Dermis blood vessel endothelial cell (primary cell): Measurements from ENCODE around the gene SDK2. TPM values are rescaled to one million over a fixed set of nuclear protein-coding genes. Genes with fewer than 3 reads are reported as not detected.

Source experiments
- DNase-seq: peaks from one replicate; pipeline ENCODE4 v3.0.0; 2010
- total RNA-seq: library from RNA; depleted of rRNA; stranded (reverse); fragments of >200 nt; gene quantifications from 2 replicates; pipeline ENCODE4 v1.2.3, GENCODE V29; 2014

Gene SDK2
- total RNA-seq, 1 donor from 2014 or later: not detected

DNA sequence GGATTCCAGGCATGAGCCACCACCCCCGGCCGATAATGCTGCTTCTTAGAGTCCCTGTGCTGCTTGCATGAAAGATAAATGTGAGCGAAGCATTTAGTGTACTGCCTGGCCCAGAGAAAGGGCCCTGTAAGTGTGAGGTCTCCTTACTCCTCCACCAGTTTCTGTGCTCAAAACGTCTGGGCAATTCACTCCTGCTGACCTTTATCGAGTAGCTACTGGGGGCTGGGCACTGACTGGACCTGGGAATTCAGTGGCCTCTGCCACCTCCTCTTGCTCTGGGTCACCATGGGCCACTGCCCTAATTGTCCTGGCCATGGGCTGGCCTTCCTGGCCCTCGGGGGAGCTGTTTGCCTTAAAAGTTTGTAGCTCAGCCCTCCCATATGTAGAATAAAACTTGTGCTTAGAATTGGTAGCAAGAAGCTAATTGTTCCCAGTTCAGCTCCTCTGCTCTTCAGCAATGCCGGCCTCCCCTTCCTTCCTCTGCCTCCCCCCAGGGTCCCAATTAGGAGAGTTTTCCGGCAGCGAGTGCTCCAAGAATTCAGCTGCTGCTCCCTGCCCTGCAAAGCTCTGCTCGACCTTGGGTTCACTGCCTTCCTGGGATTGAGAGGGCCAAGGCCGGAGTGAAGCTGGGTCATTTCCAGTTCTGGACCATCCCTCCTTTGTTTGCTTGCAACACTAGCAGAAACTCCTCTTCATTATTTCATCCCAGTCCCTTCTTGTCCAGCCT, 233.5 kb downstream of the SDK2 start:
- DNase-seq: no peak

DNA sequence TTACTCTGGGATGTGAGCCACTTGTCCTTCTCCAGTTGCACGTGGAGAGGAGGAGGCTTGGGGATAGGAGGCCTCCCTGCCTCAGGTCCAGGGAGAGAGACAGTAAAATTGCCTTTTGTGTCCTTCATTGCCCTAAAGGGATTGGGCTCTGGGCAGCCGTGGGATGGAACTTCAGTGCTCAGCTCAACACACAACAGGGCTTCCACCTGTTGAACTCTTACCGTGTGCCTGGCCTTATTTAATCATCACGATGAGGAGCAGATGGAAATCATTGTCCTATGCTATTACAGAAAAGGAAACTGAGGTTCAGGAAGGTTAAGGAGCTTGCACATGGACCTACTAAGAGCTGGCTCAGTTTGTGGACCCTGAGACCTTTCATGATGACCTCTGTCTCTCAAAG, 240.0 kb downstream of the SDK2 start:
- no peak for DNase-seq

DNA sequence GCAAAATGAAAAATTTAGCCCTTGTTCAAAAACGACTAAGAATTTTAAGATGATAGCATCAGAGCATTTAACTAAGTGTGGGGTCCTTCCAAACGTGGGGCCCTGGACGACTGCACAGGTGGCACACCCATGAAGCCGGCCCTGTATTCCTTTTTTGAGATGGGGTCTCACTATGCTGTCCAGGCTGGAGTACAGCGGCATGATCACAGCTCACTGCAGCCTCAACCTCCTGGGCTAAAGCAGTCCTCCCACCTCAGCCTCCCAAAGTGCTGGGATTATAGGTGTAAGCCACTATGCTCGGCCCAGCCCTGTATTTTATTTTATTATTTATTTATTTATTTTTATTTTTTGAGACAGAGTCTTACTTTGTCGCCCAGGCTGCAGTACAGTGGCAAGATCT, 241.8 kb downstream of the SDK2 start:
- DNase-seq: no peak

DNA sequence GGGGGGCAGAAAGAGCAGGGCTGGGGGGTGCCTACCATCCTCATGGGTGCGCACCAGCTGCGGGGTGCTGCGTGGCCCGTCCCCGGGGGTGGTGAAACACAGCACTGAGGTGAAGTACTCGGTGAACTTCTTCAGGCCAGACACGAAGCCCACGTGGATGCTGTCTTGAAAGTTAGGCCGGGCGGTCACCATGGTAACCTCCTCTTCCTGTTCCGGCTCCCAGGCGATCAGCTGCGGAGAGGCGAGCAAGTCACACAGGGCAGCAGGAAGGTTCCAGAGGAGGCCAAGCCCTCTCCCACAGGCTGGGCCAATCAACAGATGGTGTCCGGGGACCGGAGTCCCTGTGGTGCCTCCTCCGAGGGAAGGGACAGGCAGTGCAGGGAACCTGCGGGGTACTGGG, 242.3 kb downstream of the SDK2 start:
- DNase-seq: peak; percentile 31

DNA sequence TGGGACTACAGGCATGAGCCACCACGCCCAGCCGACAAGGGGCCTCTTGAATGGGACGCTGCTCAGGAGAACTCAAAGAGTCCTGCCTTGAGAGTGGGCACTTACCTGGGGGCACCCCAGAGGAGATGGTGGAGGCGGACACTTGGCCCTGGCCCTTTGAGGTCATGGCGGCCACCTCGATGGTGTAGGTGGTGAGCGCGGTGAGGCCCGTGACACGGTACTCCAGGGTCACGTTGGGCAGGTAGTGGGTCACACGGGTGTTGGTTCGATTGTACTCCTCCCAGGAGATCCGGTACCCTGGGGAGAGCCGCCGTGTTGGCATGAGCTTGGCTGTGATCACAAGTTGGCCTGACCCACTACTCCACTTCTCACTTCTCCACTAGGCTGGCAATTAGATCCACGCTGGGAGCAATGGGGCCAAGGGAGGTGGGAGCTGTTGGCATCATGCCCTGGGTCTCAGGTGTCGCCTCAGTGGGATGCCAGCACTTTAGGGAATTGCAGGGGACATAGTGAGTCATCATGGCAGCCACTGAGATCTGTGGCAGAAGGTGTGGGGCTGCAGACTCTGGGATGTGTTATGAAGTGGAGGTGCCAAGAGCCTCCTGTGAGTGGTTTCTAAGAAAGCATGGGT, 243.2 kb downstream of the SDK2 start:
- no peak for DNase-seq

DNA sequence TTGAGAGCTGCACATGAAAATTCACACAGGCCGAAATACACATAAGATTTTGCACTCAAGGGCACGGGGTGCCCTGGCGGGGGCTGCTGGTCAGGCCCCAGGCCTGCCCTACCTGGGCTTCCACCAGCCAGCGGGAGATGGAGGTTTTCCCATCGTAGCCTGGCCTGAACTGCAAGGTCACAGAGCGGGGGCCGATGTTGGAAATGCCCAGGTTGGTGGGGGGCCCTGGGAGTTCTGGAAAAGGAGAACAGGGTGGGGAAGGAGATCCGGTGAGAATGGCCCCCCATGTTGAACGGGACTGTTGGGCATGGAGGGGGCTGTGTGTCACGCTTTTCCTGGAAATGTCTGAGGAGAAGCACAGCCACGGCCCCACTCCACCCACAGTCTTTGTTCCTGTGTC, 245.2 kb downstream of the SDK2 start:
- DNase-seq: no peak

DNA sequence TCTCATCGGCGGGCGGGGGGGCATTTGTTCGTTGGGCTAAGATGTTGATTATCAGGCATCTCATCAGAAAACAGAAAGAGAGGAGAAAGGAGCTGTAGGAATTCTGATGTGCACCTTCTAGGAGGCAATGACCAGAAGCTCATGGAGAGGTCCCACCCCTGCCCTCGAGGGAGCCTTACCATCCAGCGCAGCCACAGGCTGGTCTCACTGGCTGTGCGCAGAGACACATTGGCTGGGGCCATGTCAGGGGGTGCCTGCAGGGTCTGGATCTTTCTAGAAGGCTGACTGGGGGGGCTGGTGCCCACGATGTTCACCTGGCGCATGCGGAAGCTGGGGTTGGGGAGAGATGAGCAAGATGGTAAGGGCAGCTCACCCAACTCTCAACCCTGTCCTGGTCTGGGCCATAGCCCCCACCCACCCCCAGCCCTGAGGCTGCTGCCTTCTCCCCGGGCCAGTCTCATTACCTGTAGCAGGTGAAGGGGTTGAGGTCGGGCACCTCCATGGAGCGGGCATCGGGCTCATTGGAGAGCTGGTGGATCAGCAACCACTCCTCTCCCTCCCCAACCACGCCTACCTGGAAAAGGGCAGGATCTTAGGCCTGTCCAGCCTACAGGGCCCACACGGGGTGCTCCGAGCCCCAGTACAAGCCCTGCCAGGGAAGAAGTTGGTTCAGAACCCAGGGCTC, 246.2 kb downstream of the SDK2 start:
- DNase-seq: no peak

DNA sequence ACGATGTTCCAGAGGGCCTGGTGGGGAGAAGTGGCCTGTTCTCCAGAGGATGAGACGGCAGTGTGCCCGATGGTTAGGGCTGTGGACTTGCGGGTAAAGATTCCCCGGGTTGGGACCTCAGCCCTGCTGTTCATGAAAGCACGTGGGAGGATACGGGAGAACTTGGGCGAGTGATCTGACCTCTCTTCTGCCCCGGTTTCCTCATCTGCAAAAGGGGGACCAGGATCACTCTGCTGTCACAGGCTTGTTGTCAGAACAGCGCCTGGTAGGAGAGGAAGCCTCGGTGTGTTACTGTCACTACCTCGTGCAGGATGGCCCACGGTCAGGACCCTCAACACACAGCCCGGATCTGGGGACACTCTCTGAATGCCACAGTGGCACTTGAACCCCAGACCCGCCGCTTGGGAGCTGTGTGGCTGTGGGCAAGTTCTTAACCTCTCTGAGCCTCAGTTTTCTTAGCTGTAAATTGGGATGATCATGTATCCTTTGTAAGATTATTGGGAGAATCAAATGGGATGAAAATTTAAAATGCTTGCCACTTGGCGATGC, 246.9 kb downstream of the SDK2 start:
- no peak for DNase-seq

DNA sequence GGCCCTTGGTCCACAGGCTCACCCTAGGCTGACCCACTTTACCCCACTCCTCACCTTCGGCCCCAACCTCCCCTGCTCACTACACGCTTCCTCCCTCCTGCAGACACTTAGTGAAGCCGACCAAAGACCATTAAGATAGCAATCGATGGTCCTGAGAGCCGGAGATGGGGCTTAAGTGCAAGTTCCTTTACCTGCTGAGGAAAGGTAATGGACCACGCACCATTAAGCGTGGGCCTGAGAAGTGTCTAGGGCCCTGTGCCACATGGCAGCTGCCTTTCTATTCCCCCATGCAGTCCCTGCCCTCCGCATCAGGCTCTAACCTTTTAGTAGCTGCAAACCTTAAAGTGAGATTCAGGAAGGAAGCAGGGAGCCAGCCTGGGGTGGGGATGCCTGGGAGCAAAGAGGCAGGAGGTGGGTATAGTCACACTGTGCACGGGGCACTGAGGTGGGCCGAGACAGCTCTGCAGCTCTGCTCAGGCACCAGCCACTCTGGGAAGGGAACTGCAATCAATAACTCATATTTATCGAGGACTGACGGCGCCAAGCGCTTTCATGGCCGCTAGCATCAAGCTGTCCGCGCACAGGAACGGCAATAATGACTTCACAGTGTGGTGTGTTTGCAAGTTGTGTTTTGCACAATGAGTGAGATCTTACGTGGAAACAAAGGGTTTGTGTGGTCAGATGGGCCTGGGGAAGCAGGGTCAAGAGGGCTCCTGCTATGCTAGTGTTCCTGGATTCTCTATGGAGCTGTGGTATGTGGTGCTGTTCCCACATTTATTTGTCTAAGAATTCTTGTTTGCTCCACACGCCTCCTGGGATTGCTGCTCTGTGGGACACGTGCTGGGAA, 247.6 kb downstream of the SDK2 start:
- no peak for DNase-seq

DNA sequence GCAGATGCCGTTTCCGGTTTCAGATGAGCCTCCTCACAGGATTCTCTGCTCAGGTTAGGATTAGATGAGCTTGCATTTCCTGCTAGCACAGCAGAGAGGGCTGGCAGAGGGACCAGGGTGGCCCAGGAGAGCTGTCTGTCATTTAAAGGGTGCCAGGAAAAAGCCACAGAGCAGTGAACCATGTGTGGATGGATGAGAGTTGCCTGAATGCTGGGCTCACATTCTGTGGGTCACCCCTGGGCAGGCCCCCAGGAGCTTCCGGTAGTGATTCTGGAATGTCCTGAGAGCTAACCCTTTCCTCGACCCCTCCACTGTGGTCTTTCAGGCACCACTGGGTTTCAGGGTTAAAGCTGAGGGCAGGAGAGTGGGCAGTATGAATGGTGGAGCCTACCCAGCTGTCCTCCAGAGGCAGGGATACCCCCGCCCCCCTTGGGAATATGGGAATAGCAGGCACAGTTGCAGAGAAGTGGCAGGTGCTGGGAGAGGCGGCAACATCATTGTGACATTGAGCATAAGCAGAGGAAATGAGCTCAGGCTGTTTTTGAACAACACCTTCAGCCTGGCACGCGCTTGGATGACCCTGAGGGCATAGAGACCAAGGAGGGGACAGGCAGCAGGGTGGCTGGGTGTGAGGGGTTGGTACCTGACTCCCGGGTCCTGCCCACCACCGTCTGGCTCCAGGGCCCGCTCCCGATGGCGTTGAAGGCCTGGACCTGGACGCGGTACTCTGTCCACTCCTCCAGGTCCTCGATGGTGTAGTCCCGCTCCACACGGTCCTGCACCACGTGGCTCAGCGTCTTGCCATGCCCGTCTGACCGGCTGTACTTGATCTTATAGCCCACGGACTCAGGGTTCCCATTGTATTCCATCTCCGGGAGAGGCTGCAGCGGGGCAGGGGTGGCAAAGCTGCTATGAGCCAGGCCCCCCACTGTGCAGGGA, 249.5 kb downstream of the SDK2 start:
- no peak for DNase-seq

DNA sequence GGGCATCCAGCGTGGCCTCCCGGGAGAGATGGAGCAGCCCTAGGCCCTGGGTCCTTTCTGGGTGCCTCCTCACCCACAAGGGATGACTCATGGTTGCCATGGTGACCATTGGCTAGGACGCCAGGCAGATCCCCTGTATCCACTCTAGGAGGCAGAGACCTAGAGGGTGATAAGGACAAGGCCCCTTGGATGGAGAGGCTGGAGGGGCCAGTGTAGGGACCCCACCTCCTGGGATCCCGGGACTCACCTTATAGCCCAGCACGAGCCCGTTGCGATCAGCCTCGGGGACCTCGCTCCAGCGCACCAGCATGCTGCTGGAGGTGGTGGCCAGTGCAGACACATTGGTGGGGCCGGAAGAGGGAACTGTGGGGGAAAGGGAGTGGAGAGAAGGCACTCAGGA, 250.3 kb downstream of the SDK2 start:
- no peak for DNase-seq

DNA sequence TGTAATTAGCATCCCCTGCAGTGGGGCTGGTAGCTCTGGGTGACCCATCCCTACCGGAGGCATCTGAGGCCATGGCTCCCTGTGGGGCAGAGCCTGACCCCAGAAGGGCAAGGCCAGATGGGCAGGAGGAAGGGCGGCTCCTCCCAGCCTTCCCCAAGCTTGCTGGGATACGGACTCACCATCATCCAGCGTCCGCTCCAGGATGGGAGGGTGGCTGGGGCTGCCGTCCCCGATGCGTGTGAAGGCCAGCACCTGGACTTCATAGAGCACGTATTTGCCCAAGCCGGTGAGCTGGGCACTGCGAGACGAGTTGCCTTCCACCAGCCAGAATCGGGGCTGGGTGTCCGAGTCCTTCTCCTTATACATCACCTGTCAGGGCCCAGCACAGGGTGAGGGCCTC, 250.9 kb downstream of the SDK2 start:
- no peak for DNase-seq

DNA sequence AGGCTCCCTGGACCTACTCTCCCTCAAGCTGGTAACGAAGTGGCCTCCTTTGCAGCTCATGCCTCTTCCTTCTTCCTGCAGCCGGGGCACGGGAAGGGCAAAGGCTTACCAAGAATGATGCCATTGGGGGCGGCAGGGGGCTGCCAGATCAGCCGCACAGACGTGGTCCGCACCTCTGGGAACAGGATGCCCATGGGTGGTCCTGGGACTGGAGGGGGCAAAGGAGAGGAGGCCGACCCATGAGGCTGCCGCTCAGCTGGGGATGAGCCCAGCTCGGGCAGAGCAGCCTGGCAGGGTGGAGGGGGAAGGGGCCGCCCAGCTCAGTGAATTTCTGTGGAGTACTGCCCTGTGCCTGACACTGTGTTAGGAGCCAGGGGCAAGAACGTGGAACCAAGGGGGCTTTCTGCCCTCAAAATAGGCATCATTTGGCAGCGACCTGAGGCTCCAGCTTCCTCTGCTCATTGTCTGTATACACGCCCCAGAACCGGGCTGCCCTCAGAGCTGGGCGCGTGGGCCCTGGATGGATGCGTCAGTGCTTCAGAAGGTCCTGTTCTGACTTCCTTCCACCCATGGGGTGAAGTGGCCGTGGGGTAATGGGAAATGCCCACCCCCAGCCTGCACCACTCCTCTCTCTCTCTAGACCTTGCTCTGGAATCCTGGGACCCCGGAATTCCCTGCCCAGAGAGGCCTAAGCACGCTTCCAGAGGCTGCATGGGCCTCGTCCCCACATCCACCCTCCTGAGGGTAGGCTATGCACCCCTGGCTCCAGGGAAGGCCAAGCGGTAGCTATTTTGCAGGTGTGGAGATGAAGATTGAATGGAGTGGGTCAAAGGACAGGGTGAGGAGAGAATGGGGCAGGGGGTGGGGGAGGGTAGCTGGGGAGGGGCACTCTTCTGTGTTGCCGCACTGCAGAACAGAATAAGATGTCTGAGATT, 252.6 kb downstream of the SDK2 start:
- no peak for DNase-seq

DNA sequence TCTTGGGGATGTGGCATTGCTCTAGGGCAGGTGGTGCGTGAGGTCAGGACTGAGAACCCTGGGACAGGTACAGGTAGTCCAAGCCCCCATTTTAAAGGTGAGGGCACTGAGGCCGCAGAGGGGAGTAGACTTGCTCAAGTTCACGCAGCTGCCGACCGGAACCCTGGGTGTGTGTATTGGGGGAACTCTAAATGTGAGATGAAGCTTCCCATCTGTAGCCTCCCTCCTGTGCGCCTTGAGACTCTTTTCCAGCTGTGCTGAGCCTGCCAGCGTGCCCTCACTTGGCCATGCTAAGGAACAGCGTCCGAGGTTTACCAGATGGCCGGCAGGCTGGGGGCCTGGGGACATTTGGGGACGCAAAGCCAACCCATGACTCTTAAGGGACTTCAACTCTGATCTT, 253.4 kb downstream of the SDK2 start:
- DNase-seq: no peak

DNA sequence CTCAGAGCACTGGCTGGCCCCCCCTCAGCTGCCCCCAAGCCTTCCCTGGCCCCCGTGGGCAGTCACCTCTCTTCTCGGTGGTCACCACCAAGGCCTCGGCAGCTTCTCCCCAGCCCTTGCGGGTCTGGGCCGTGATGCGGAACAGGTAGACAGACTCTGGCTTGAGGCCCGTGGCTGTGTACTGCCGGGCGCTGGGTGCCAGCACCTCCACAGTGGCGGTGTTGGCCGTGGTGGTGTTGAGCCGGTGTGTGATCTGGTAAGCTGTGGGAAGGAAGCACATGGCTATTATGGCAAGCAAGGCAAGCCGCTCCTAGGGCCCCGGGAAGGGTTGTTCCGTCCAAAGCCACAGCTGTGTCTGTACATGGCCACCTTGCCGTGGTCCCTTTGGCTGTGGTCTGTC, 254.0 kb downstream of the SDK2 start:
- no peak for DNase-seq

DNA sequence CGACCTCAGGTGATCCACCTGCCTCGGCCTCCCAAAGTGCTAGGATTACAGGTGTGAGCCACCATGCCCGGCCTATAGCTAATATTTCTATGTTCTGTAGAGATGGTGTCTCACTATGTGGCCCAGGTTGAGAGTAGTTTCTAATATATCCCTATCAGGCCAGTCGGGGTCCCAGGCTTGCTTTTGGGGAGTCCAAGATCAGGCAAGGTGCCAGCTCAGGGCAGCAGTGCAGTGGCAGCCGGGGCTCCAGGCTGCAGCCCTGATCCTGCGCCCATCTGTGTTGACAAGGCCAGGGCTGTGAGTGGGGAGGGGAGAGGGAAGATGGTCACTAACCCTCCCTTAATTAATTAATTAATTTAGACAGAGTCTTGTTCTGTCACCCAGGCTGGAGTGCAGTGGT, 254.8 kb downstream of the SDK2 start:
- DNase-seq: no peak

DNA sequence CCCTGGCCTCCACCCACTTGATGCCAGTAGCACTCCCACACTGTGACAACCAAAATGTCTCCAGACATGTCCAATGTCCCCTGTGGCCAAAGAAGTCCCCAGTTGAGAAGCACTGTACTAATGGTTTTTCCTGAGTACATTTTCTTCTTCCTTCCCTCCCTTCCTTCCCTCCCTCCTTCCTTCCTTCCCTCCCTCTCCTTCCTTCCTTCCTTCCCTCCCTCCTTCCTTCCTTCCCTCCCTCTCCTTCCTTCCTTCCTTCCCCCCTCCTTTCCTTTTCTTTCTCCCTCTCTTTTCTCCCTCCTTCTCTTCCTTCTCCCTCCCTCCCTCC, 255.7 kb downstream of the SDK2 start:
- no peak for DNase-seq

DNA sequence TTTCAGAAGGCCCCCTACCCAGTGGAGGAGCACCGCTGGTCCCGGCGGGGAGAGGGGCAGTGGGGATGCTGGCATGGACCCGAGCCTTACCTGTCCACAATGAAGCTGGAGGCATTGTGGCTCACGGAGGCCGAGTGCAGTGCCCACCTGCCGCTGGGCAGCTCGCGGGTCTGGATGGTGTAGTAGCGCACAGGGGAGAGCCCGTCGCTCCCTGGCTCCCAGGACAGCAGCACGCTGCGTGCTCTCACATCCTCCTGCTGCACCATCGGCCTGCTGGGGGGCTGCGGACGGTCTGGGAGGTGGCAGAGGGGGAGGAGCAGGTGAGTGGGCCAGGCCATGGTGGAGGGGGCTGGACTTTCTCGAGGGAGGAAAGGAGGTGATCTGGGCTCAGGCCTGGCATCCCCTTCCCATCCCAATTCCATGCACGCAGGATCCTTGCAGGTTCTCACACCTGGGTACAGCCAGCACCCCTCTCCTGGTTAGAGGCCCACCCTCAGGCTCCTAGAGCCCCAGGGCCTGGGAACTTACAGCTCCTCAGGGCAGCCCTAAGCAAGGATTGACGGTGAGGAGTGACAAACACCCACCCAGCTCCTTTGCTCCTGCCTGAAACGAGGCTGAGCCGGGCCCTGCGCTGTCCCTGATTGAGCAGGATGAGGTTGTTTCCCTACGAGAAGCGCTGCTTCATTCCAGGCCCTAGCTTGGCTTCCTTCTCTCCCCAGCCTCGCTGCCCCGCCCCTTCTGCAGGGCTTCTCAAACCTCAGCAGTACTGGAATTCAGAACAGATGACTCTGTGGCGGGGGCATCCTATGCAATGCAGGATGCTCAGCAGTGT, 256.3 kb downstream of the SDK2 start:
- no peak for DNase-seq

DNA sequence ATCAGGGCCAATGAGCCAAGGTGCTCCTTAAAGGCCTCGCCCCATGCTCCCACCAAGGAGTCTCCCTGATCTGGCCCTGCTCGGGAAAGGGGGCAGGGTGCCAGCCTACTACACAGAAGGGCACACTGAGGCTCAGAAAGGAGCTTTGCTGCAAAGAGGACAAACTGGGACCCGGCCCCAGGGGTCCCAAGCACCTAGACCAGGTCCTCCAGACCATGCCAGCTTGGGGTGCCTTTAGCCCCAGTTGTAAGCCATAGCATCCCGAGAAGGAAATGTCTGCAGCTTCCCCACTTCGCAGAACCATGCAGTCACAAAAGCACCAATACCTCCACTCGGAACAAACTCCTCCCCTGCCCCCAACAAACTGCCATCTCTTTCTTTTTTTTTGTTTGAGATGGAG, 257.7 kb downstream of the SDK2 start:
- no peak for DNase-seq

DNA sequence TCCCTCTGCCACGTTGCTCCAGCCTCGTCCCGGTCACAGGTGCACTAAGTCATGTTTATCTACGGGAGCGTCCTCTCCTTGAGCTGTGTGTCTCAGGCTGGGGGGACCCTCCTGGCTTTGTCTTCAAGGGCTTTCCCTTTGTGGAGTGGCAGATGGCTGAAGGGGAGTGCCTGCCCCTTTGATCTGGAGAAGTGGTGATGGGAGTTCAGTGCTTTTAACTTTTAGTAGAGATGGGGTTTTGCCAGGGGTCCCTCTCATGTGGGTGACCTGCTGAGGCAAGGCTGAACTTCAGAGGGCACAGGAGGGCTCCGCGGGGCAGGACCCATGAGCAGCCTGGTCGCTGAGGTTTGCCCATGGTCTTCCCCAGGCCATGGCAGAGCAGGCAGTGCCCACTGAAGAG, 259.3 kb downstream of the SDK2 start:
- no peak for DNase-seq
